CD4-positive, alpha-beta T cell (primary cell): ENCODE data around the gene C19orf25. TPM values are rescaled to one million over a fixed set of nuclear protein-coding genes. Genes with fewer than 3 reads are reported as not detected.

Experiments used
- ATAC-seq: fragments of 200-7000 bp; cut with Tn5 transposase; one replicate; pipeline ENCODE4 v1.10.0; 2022; ENCODE audit warnings: mild to moderate bottlenecking; ENCODE audit not compliant: poor library complexity
- CTCF ChIA-PET: fragments of 350-600 bp; sonication (Branson Sonifier 250); formaldehyde crosslinking; loops from one replicate; lab custom pipeline; 2021; ENCODE audit warnings: antibody characterized with exemption, inconsistent platforms; lab: Charles Lee
- POLR2A ChIA-PET: fragments of 350-600 bp; sonication (Branson Sonifier 250); formaldehyde crosslinking; loops from one replicate; lab custom pipeline; 2021; ENCODE audit warnings: antibody characterized with exemption, inconsistent platforms; lab: Charles Lee
- DNase-seq, 14 experiments: peaks; one replicate each; pipeline ENCODE4 v3.0.0-alpha.2; 2013 to 2020; ENCODE audit warnings: mixed read lengths in 2 of 14
- H3K27ac ChIP-seq, 2 donors: one replicate each; pipeline versions ENCODE4 v1.5.1 to v1.7.0; 2013; ENCODE audit warnings: low read length in 2 of 2, low read depth in 1 of 2, mild to moderate bottlenecking in 1 of 2
- H3K27me3 ChIP-seq, 2 experiments: 1 replicate in 1 of 2; 2 replicates in 1 of 2; pipeline versions ENCODE4 v1.6.1 to v1.7.0; 2013; ENCODE audit warnings: low read length in 2 of 2, control low read depth in 1 of 2, mild to moderate bottlenecking in 1 of 2, moderate library complexity in 1 of 2; ENCODE audit not compliant: insufficient read depth in 2 of 2, control insufficient read depth in 1 of 2
- H3K36me3 ChIP-seq: one replicate; pipeline ENCODE4 v1.6.1; 2013; ENCODE audit warnings: low read length, control low read depth; ENCODE audit not compliant: insufficient read depth
- H3K4me1 ChIP-seq: one replicate; pipeline ENCODE4 v1.6.1; 2013; ENCODE audit warnings: low read length, control low read depth; ENCODE audit not compliant: insufficient read depth
- H3K4me3 ChIP-seq: one replicate; pipeline ENCODE4 v1.5.1; 2013; ENCODE audit warnings: mild to moderate bottlenecking, low read length, moderate library complexity
- H3K9me3 ChIP-seq, 2 experiments: 1 replicate in 1 of 2; 2 replicates in 1 of 2; pipeline versions ENCODE4 v1.6.1 to v1.7.0; 2013; ENCODE audit warnings: low read length in 2 of 2, mild to moderate bottlenecking in 2 of 2, control low read depth in 1 of 2, moderate library complexity in 1 of 2; ENCODE audit not compliant: control insufficient read depth in 1 of 2, insufficient read depth in 1 of 2
- H3K27ac Mint-ChIP-seq: one replicate; pipeline ENCODE4 v1.8.0; 2020; ENCODE audit warnings: mixed read lengths
- H3K27me3 Mint-ChIP-seq: one replicate; pipeline ENCODE4 v1.8.0; 2021; ENCODE audit warnings: mixed read lengths
- H3K36me3 Mint-ChIP-seq: one replicate; pipeline ENCODE4 v1.8.0; 2021; ENCODE audit warnings: low read depth, mixed read lengths
- H3K4me1 Mint-ChIP-seq: one replicate; pipeline ENCODE4 v1.8.0; 2021; ENCODE audit warnings: low read depth, mixed read lengths
- H3K4me3 Mint-ChIP-seq: one replicate; pipeline ENCODE4 v1.8.0; 2020; ENCODE audit warnings: mild to moderate bottlenecking, mixed read lengths
- H3K9me3 Mint-ChIP-seq: one replicate; pipeline ENCODE4 v1.8.0; 2020; ENCODE audit warnings: mixed read lengths
- CTCF ChIP-seq: fragments of 200-600 bp; IDR thresholded peaks from one replicate; pipeline ENCODE4 v1.8.0; 2022; ENCODE audit warnings: antibody characterized with exemption, mild to moderate bottlenecking
- intact Hi-C, 2 experiments: fragments of 100-400 bp; cut with DNase I in 1 of 2; cut with micrococcal nuclease in 1 of 2; formaldehyde crosslinking; loops; one replicate each; pipeline versions ENCODE4 v1.15.1 to v1.9.0; 2023 to 2025; cut with DNase I, micrococcal nuclease
- total RNA-seq, 174 experiments: library from RNA in 2 of 174; stranded (reverse) in 2 of 174; gene quantifications; one replicate each; pipeline ENCODE4 v1.2.3 and lab custom pipeline; 2021 to 2026

C19orf25 gene
- total RNA-seq, 2 experiments from 2014 or later, result 14.9 to 15.8 TPM

GRCh38 chr19:1429750-1430149 lies 49.3 kb downstream of the C19orf25 start:
- H3K4me3 Mint-ChIP-seq, result no peak overlapping the region
- Histone ChIP-seq H3K4me3 (no peak overlapping the region), H3K27me3 (no peaks in the 10 kb centered on the region), H3K27ac (no peak overlapping the region), H3K4me1 (no peaks in the 10 kb centered on the region), H3K36me3 (peaks cover 85% of the 10 kb centered on the region), H3K9me3 (no peaks in the 10 kb centered on the region)
- DNase-seq (no peak), ATAC-seq (no peak)
- ChIA-PET CTCF (no interaction called here), POLR2A (no interaction called here)
- no peak overlapping the region for H3K27ac Mint-ChIP-seq
- peaks cover 54% of the 10 kb centered on the region for H3K36me3 Mint-ChIP-seq
- no peak for TF ChIP-seq CTCF
- no peaks in the 10 kb centered on the region for H3K9me3 Mint-ChIP-seq
- no peaks in the 10 kb centered on the region for H3K27me3 Mint-ChIP-seq
- H3K4me1 Mint-ChIP-seq, result no peaks in the 10 kb centered on the region
- intact Hi-C loops, result no loop called here

DNA sequence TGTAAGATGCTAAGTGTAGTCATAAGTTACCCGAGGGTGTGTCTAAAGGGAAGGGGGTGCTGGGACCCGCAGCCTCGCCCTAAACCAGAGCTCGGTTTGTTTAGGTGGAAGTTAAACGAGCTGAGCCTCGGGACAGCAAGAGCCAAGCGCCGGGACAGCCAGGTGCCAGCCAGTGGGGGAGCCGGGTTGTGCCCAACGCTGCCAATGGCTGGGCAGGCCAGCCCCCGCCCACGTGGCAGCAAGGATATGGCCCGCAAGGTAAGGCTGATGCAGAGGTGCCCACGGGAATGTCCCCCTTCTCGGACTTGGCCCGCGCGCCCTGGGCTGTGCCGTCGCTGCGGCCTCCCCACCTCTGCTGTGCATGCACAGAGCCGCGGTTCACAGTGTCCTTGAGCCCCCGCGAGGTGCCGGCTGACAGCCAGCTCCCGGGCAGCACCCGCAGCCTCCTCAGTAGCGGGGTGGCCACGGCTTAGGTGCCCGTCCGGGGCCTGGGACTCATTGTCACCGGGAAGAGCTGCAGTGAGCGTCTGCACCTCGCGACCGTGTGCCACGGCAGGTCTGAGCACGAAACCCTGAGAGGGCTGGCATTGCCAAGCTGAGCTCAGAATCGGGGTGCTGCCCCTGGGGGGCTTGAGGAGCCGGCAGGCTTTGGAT lies 50.1 kb downstream of the C19orf25 start:
- H3K9me3 Mint-ChIP-seq, result no peaks in the 10 kb centered on the region
- Histone ChIP-seq H3K27me3 (no peaks in the 10 kb centered on the region), H3K4me3 (no peak overlapping the region), H3K36me3 (peaks cover 84% of the 10 kb centered on the region), H3K27ac (no peak overlapping the region), H3K9me3 (no peaks in the 10 kb centered on the region), H3K4me1 (no peaks in the 10 kb centered on the region)
- ChIA-PET POLR2A (interaction anchor here (1.1 kb wide), 1 partner anchor 16 kb away, joined by 3 read pairs; no protein-coding TSS in a partner anchor), CTCF (no interaction called here)
- H3K4me3 Mint-ChIP-seq, result no peak overlapping the region
- intact Hi-C loops, result no loop called here
- H3K36me3 Mint-ChIP-seq, result peaks cover 59% of the 10 kb centered on the region
- ATAC-seq (no peak), DNase-seq (no peak)
- H3K27me3 Mint-ChIP-seq, result no peaks in the 10 kb centered on the region
- no peak for TF ChIP-seq CTCF
- H3K4me1 Mint-ChIP-seq, result no peaks in the 10 kb centered on the region
- no peak overlapping the region for H3K27ac Mint-ChIP-seq

- POLR2A ChIA-PET, result no interaction called here
Measured at GRCh38 chr19:1427221-1427920, 51.6 kb downstream of the C19orf25 start.

More at GRCh38 chr19:1427221-1427920, 51.6 kb downstream of the C19orf25 start:
- intact Hi-C loops, result no loop called here
- TF ChIP-seq CTCF, result no peak
- DNase-seq (no peak), ATAC-seq (no peak)
- peaks cover 83% of the 10 kb centered on the region for H3K36me3 ChIP-seq
- Mint-ChIP-seq H3K36me3 (peaks cover 68% of the 10 kb centered on the region), H3K9me3 (no peaks in the 10 kb centered on the region), H3K27ac (no peak overlapping the region), H3K27me3 (no peaks in the 10 kb centered on the region), H3K4me3 (no peak overlapping the region), H3K4me1 (peaks cover 4% of the 10 kb centered on the region)
- no peak overlapping the region for H3K27ac ChIP-seq
- CTCF ChIA-PET, result no interaction called here
- H3K9me3 ChIP-seq, result no peaks in the 10 kb centered on the region
- no peak overlapping the region for H3K4me3 ChIP-seq
- H3K4me1 ChIP-seq, result no peaks in the 10 kb centered on the region
- no peaks in the 10 kb centered on the region for H3K27me3 ChIP-seq
